Measurements from ENCODE around the gene CHADL.

The CHADL gene

DNA sequence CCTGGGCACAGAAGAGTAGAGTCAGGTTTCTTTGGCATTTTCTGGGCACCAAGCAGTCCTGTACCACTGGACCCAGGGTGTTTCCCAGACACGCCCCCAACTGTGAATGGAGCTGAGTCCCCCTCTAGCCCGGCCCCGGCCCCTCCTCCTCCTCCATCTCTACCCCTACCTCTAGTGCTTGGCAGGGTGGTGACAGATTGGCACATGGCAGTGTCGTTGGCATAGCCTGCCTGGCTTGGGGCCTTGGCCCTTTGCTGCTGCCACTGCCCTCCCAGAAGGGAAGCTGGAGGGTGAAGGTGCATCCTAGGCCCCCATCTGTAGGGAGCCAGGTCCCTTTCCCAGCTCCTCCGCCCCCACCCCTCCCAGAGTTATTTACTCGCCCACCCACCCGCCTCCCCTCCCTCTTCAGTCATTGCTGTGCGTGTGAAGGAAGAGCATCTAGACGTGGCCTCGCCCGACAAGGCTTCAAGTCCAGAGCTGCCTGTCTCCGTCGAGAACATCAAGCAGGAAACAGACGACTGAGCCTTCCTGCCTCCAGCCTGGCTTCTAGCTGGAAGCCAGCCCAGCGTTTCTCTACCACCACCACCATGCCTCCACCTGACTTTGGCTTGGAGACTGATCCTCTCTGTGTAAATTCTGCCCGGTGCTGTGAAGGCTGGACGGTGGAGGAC lies 10.9 kb downstream of the CHADL start:
- no peak for DNase-seq

DNA sequence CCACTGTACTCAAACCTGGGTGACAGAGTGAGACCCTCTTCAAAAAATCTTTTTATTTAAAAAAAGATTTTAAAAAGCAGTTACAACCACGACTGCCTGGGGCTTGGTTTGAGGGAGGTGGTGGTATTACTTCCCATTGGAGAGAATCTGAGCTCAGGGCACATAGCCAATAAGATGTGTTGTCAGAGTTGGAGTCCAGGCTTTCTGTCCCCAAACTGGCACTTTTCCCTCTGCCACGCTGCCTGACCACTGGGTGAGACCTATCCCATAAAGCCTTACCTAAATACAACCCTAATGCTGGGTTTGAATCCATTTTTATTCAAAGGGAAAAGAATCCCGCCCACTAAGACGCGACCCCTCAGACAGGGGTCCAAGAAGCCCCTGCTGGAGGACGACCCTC lies 11.5 kb downstream of the CHADL start:
- no peak for DNase-seq

DNA sequence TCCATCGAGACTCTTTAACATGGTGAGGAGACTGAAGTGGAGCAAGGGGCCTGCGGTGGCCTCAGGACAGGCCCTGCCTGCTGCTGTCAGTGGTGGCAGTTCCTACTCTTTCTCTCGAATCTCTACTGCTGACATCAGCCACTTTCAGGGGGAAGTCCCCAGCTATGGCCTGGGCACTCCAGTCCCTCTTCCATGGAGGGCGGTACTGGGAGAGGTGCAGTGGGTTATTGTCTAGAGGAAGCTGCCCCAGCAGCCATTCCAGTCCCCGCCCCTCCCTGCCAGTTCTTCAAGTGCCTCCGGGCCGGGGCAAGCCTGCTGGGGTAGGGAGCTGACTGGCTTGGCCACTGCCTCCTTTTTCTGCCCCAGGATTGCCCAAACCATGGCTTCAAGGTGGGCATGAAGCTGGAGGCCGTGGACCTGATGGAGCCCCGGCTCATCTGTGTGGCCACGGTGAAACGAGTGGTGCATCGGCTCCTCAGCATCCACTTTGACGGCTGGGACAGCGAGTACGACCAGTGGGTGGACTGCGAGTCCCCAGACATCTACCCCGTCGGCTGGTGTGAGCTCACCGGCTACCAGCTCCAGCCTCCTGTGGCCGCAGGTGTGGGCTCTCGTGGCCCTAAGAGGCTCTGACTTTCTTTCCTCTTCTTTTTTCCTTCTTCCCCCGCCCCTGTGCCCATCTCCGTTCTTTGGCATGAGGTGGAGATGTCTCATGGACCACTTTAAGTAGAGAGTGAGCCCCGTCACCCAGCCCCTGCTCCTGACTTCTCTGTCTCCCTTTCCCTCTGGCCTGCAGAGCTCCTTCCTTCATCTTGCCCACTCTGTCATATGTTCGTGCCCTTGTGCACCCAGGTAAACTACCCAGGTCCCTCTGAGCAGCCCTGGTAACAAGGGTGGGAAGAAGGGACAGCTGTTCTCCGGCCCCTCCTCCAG lies 13.7 kb downstream of the CHADL start:
- DNase-seq = no peak

DNA sequence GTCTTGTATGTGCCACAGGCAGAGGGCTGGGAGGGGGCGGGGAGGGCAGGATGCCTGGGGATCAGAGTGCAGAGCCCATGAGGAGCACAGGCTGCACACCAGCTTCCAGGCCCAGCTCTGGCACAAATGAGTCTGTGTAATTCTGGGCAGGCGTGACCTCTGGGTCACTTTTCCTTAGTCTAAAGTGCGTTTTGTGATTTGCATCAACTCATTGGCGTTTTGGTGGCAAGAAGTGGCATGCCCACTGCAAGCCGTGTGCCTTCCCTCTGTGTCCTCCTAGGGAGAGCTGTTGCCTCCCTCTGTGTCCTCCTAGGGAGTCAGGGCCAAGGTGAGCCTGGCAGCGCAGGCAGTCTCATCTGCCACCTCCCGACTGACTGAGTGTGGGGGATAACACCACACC lies 17.2 kb downstream of the CHADL start:
- DNase-seq = no peak

DNA sequence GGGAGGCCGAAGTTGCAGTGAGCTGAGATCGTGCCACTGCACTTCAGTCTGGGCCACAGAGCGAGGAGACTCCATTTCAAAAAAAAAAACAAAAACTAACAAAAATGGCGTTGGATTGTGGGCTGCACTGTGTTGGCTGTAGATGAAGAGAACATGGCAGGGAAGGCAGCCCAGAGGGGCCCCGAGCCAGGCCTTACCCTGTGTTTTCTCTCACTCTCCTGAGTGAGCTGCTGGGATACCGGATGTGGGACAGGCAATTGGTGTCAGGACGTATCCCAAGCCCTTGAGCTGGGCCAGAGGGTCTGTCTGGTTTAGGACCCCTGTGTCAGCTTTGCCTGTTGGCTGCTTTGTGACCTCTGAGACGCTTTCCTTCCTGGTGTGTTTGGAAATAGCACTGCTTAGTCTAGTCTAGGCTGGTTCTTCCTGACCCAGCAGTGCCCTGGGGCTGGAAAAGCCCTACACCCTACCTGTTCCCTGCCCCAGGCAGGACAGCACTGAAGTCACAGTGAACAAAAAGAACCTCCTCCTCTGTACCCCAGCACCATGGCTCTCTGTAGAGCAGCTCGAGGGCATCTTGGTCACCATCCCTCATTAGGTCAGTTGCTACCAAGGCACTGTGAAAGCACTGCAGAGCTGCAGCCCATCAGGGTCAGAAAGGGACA lies 17.8 kb downstream of the CHADL start:
- DNase-seq = no peak

DNA sequence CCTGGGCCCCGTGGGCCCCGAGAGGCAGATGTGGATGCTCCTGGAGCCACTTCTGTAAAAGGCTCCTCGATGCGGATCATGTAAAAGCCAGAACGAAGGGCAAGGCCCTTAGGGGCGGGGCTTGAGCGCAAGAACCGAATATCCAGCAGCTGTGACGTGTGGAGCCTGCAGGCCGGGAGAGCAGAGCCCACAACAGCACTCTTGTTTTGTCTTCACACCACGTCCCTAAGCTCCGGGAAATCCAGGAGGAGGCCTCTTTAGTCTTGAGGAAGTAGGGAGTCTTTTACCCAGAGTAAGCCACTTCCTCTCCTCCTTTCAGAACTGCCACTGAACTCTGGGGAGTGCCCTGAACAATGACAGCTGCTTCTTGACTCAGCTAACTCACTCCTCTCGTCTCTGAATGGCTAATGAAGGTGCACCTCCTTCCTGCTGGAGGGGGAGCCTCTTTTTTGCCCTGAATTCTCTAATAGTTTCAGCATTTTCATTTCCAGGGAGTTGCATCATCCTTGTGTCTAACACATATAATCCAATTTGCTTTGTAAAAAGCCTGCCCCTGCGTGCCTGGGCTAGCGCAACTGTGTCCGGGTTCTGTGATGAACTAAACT lies 23.1 kb downstream of the CHADL start:
- peak in 2 of 3 experiments; percentile 12 to 47 for DNase-seq

DNA sequence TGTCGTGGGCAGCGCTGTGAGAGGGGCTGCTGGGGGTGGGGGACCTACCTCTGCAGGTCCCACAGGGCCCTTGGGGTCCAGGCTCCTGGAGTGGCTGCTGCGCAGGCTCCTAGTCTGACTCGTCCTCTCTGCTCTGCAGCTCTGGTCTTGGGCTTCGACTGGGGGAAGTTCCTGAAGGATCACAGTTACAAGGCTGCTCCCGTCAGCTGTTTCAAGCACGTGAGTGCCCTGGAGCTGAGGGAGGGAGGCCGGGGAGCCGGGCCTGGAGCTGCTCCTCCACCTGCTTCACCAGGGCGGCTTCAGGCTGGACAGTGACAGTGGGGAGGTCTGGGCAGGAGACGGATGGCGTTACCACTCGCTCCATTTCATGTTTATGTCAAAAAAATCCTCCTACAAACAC lies 23.7 kb downstream of the CHADL start:
- peak in 2 of 3 experiments; percentile 12 to 32 for DNase-seq

DNA sequence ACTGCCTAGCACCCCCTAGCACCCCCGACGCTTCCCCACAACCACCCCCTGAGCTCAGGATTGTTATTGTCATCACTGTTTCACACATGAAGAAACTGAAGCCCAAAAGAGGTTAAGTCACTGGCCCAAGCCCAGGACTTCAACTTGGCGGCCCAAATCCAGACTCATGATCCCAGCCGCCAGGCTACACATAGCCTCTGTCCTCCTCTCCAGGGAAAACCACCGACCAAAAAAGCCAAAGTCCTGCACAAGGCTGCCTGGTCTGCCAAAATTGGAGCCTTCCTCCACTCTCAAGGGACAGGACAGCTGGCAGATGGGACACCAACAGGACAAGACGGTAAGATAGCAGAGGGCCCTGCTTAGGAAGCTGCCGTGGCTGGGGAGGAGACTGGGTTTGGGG lies 24.8 kb downstream of the CHADL start:
- DNase-seq = no peak

DNA sequence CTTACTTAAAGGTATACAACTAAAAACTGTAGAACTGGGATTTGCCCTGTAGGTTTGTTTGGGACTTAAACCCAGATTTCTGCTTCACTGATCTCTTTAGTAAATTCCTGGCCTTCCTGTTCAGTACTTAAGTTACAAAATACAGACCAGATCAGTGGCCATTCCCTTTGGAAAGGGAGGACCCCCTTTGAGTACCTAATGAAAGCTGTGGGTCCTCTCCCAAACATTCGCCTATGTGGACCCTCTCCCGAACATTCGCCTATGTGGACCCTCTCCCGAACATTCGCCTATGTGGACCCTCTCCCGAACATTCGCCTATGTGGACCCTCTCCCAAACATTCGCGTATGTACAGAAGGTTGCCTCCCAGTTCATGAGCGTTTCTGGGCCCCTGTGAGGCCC lies 25.3 kb downstream of the CHADL start:
- DNase-seq = no peak

DNA sequence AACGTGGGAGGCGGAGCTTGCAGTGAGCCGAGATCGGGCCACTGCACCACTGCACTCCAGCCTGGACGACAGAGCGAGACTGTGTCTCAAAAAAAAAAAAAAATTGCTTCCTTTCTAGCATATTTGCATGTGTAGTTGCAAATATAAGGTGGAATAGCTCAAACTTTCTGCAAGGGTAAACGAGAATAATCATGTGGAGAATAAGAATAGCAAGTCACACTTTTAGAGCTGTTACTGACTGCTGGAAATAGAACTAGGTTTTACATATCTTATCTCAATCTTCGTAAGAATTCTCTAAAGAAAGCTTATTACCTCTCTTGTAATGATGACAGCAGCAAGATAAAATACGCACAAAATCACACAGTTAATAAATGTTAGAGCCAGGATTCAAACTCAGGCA lies 34.0 kb downstream of the CHADL start:
- DNase-seq = no peak

DNA sequence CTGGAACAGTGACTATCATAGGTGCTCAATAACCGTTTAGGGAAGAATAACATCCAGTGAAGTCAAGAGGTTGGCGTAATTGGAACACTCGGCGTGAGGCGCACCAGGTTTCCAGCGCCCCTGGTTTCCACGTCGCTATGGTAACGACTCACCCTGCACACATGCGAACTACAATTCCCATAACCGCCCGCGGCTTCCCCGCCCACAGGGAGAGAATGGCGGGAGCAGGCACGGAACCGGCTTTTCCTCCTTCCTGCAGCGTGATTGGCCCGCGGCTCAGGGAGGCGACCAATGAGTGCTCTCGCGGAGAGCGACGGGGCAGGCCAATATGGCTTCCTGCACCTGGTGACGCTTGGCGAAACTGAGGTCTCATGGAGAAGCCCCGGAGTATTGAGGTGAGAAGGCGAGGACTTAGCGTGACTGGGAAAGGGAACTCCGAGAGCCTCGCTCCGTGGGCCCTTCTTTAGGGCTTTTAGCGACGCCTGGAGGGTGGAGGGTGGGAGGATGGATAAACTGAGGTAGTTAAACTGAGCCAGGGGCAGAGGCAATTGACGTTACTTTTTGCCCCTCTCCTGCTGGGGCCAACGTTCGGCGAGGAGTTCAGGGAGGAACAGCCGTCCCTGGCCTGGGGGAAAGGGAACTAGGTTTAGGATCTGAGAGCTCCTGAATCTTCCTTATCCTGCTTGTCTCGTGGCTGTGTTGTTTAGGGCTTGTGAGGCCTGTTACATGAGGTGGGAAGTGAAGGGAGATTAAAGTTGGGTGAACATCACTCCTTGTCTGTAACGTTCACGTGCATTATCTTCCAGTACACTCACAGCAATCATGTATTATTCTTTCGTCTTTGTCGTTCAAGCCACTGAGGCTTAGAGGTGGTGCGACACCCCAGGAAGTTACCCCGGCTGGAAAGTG lies 35.5 kb downstream of the CHADL start, which contains the start of gene L3MBTL2:
Gene L3MBTL2 (plus strand): TSS at position 321 of the 909 bp plus-strand sequence. CDS start 51 bp downstream, at position 372.
- DNase-seq = peak; percentile 93 to 98 (median 95)

DNA sequence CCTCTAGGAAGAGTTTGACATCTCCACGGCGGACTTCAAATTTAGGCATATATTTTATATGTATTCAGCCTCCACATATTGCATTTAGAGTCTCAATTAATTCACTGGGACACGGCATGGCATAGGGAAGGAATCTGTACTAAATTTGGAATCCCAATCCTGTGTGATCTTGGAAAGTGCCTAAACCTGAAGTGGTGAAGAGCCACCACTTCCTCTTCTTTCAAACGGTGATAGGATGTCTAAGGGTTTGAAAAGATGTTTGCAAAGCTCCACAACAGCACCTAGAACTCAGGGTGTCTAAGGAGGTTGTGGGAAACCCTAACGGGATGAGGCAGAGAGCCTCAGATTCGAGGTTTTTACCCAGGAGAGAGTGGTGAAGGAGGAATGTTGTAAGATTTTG lies 36.7 kb downstream of the CHADL start:
- no peak for DNase-seq

DNA sequence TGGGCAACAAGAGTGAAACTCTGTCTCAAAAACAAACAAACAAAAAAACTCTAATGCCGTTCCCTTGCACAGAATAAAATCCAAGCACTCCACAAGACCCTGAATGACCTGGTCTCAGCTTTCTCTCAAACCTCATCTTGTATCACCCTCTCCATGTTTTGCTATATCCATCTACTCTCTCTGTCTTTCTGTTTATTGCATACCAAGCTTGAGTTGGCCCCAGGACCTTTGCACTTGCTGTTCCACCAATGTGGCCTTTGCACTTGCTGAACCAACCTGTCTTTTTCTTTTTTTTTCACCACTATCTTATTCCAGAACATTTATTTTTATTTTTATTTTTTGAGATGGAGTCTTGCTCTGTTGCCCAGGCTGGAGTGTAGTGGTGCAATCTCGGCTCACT lies 37.6 kb downstream of the CHADL start:
- DNase-seq = no peak

DNA sequence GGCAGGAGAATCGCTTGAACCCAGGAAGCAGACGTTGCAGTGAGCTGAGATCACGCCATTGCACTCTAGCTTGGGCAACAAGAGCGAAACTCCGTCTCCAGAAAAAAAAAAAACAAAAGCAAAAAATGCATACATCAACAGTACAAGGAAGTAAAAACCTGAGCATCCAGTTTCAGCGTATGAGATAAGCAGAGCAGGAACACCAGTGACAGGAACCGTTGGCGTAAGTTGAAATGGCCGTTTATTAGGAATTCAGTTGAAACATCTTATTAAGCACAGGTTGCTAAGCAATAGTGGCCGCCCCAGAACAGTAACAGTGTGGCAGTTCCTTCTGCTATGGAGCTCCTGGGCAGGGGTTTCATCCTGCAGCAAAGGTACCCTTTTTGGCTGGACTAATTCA lies 39.6 kb downstream of the CHADL start:
- peak in 1 of 3 experiments; percentile 1 for DNase-seq

DNA sequence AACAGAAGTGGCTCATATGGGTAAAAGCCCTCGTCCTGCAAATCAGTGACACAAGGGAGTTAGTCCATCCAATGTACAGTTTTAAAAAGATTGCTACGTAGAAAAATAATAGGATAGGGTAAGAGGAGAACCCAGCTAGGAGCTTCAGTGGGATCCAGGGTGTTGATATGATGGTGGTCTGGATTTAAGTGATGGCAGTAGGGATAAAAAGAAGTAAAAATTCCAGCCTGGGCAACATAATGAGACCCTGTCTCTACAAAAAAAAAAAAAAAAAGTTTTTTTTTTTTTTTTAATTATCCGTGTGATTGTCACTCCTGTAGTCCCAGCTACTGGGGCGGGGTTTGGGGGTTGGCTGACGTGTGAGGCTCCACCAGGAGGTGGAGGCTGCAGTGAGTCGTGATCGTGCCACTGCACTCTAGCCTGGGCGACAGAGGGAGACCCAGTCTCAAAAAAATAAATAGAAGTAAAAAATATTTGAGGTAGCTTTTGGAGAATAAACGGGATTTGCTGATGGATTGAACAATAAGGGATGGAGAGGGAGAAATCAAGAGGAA lies 42.6 kb downstream of the CHADL start:
- DNase-seq = peak in 2 of 3 experiments; percentile 21 to 52

DNA sequence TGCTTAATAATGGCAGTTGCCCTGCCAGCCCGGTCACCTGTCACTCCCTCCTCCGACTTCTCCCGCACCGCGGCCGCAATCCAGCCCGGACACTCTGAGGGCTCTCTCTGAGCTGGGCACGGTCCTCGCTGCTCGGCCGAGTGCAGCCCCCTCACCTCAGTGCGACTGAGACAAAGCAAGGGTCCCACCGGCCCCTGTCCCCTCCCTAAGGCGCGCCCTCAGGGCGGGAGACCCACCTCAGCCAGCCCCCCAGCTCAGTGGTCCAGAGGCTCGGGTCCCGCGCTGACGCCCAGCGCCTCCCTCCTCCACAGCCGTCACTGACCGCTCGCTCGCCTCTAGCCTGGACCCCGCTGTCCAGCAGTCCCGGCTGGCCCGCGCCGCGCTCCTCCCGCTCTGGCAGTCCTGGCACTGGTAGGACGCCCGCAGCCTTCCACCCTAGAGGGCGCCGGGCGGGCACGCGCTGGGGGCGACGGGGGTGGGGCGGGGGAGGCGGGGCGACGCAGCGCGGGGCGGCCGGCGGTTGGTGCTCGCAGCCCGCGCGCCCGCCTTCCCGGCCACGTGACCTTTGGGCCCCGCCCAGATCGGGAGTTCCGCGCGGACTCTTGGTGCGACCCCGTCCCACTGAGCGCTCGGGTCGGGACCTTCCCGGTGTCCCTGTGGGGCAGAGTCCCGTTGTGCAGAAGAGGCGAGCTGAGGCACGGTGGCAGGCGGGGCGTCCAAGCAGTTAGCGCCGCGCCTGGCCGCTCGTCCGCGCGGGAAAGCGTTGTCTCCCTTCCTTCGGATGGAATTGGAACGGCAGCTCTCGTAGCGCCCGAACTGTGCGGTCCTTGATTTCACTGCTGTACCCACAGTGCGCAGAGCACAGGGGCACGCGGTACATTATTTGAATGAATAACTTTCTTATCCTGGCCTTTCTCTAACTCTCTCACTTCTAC lies 43.4 kb downstream of the CHADL start:
- peak; percentile 67 to 83 (median 83) for DNase-seq

DNA sequence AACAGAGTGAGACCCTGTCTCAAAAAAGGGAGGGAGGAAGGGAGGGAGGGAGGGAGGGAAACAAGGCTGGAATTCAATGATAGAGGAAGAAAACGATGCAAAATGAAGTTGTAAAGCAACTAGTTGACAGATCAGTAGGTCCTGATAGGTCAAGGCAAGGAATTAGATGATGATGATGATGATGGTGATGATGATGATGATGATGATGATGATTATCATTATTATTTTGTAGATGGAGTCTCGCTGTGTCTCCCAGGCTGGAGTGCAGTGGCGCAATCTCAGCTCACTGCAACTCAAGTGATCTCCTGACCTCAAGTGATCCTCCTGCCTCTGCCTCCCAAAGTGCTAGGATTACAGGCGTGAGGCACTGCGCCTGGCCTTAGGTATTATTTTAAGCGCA lies 46.9 kb downstream of the CHADL start:
- DNase-seq = no peak

DNA sequence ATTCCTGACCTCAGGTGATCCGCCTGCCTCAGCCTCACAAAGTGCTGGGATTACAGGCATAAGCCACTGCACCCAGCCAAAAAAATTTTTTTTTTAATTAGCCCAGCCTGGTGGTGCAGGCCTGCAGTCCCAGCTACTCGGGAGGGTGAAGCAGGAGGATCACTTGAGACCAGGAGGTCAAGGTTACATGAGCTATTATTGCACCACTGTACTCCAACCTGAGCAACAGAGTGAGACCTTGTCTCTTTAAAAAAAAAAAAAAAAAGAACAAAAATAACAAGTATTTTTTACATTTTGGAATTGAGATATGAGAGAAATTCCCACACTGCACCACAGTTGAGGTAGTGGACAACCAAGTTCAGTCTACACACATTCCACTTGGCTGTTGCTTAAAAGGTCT lies 49.3 kb downstream of the CHADL start:
- DNase-seq = no peak

DNA sequence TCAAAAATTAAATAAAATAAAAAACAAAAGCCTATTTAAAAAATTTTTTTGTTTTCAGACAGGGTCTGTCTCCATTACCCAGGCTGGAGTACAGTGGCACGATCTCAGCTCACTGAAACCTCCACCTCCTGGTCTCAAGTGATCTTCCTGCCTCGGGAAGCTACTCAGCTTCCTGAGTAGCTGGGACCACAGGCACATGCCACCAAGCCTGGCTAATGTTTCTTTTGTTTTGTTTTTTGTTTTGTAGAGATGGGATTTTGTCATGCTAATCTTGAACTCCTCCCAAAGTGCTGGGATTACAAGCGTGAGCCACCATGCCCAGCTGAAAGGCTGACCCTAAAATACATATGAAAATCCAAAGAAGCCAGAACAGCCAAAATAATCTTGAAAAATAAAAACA lies 56.1 kb downstream of the CHADL start:
- no peak for DNase-seq
